ENCODE results near the gene NPL.

Gene NPL

DNA sequence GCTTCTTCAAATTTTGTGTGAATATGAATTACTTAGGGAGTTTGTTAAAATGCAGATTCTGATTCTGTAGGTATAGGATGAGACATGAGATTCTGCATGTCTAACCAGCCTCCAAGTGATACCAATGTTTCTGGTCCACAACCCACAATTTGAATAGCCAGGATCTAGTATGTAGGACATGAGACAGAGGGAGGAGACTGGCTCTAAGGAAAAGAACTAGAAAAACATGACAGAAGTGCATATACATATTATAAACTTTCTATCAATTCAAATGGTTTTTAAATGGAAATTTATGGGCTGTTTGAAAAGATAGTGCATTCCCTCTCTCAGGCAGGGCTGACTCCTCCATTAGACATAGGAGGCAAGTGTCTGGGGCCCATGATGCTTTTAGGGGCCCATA is 33.9 kb upstream of the NPL start:
- Histone ChIP-seq H3K4me1 (ENCODE audit: low read length) (no peaks in the 10 kb centered on the region), H3K9me2 (replicated peaks; ENCODE audit: insufficient read depth, low read length) (no peaks in the 10 kb centered on the region), H3K27me3 (replicated peaks; ENCODE audit: insufficient read depth, low read length) (no peaks in the 10 kb centered on the region), H3K36me3 (replicated peaks; ENCODE audit: insufficient read depth, low read length) (no peaks in the 10 kb centered on the region), H2AFZ (ENCODE audit: low read length) (no peak overlapping the region), H3K79me2 (ENCODE audit: low read length) (no peaks in the 10 kb centered on the region), H3K4me3 (ENCODE audit: low read length) (no peak overlapping the region), H3K9me3 (replicated peaks; ENCODE audit: insufficient read depth, low read length) (no peaks in the 10 kb centered on the region), H3F3A (ENCODE audit: insufficient read depth, low read length) (no peaks in the 10 kb centered on the region), H3K4me2 (ENCODE audit: low read depth, low read length) (no peak overlapping the region), H3K9ac (ENCODE audit: low read length) (no peak overlapping the region), H4K20me1 (ENCODE audit: insufficient read depth, low read length) (no peaks in the 10 kb centered on the region), H3K27ac (ENCODE audit: low read length) (no peak overlapping the region)
- TF ChIP-seq EZH2phosphoT487 (IDR thresholded peaks at IDR 0.05; ENCODE audit: low read length) (no peak), EZH2 (optimal IDR thresholded peaks at IDR 0.05; ENCODE audit: low read depth, low read length) (no peak)
- TF ChIP-seq, protein P1, sequence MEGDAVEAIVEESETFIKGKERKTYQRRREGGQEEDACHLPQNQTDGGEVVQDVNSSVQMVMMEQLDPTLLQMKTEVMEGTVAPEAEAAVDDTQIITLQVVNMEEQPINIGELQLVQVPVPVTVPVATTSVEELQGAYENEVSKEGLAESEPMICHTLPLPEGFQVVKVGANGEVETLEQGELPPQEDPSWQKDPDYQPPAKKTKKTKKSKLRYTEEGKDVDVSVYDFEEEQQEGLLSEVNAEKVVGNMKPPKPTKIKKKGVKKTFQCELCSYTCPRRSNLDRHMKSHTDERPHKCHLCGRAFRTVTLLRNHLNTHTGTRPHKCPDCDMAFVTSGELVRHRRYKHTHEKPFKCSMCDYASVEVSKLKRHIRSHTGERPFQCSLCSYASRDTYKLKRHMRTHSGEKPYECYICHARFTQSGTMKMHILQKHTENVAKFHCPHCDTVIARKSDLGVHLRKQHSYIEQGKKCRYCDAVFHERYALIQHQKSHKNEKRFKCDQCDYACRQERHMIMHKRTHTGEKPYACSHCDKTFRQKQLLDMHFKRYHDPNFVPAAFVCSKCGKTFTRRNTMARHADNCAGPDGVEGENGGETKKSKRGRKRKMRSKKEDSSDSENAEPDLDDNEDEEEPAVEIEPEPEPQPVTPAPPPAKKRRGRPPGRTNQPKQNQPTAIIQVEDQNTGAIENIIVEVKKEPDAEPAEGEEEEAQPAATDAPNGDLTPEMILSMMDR (IDR thresholded peaks at IDR 0.05; ENCODE audit: low read length): no peak
- DNase-seq: no peak

DNA sequence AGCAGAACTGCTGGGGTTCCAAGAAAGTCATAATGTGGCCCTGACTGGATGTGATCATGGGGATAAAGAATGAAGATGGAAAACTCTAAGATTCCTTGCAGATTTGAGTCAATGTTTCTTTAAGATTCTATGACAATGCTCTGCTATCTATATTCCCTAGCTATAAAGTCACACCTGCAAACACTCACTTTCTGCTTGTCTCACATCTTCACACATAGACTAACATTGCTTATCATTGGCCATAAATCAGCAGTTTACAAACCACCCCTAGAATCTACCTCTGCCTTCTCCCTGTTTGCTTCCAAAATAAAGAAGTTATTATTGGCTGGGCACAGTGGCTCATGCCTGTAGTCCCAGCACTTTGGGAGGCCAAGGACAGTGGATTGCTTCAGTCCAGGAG is 33.1 kb upstream of the NPL start:
- Histone ChIP-seq H3K4me2 (ENCODE audit: low read depth, low read length) (no peak overlapping the region), H3K9me3 (replicated peaks; ENCODE audit: insufficient read depth, low read length) (no peaks in the 10 kb centered on the region), H3K9me2 (replicated peaks; ENCODE audit: insufficient read depth, low read length) (no peaks in the 10 kb centered on the region), H3K9ac (ENCODE audit: low read length) (no peak overlapping the region), H3K4me3 (ENCODE audit: low read length) (no peak overlapping the region), H3K27ac (ENCODE audit: low read length) (no peak overlapping the region), H3K27me3 (replicated peaks; ENCODE audit: insufficient read depth, low read length) (no peaks in the 10 kb centered on the region), H3K36me3 (replicated peaks; ENCODE audit: insufficient read depth, low read length) (no peaks in the 10 kb centered on the region), H4K20me1 (ENCODE audit: insufficient read depth, low read length) (no peaks in the 10 kb centered on the region), H3K4me1 (ENCODE audit: low read length) (no peaks in the 10 kb centered on the region; the same call in 1 of the 2 replicates), H3F3A (ENCODE audit: insufficient read depth, low read length) (no peaks in the 10 kb centered on the region), H2AFZ (ENCODE audit: low read length) (no peak overlapping the region), H3K79me2 (ENCODE audit: low read length) (no peaks in the 10 kb centered on the region)
- TF ChIP-seq, protein P1 (IDR thresholded peaks at IDR 0.05; ENCODE audit: low read length): no peak
- TF ChIP-seq EZH2 (optimal IDR thresholded peaks at IDR 0.05; ENCODE audit: low read depth, low read length) (no peak), EZH2phosphoT487 (IDR thresholded peaks at IDR 0.05; ENCODE audit: low read length) (no peak)
- no peak for DNase-seq

DNA sequence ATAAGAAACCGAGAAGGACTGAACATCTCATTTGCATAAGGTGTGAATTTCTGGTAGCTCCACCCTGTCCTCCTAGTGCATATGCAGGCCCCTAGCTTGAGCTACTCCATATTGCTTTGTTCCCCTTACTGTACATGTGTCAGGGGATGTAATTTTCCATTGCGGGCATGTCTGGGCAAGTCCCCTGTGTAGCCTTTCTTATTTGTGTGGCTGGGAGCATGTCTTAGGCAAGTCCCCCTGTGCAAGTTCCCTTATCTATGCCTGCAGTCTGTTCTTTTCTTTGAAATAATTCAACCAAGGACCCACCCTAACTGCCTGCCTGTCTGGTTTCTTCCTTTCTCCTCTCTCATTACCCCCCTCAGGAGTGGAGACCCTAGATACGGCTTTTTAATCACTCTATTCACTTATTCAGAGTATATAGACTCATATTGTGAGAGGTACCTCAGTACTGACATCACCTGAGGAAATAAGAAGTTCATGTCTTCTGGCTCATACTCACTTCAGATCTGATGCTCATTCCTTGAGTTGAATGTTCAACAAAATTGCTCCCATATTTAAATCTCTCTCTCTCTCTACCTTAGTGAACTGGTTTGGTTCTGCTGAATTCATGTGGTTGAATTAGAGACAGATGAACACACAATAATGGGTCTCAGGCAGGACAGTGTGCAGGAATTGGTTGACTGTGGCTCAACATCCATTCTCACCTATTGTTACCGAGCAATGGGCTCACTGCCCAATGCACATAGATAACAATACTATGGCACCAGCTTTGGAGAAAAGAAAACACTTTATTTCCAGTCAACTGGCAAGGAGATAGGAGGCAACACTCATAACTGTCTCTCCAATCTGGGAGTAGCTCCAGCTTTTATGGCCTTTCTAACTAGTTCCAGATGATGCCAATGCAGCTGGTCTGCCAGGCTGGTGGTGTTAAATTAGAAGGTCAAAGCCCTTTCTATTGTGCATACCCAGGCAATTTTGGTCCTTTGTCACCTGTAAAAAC is 27.9 kb upstream of the NPL start:
- no peaks in the 10 kb centered on the region for H3K27me3 ChIP-seq (replicated peaks; ENCODE audit: insufficient read depth, low read length)
- H3K9me3 ChIP-seq (replicated peaks; ENCODE audit: insufficient read depth, low read length): no peaks in the 10 kb centered on the region
- no peak overlapping the region for H2AFZ ChIP-seq (ENCODE audit: low read length)
- H3K79me2 ChIP-seq (ENCODE audit: low read length): no peaks in the 10 kb centered on the region
- TF ChIP-seq EZH2 (optimal IDR thresholded peaks at IDR 0.05; ENCODE audit: low read depth, low read length) (no peak), EZH2phosphoT487 (IDR thresholded peaks at IDR 0.05; ENCODE audit: low read length) (no peak)
- TF ChIP-seq, protein P1 (IDR thresholded peaks at IDR 0.05; ENCODE audit: low read length): no peak
- H3K9ac ChIP-seq (ENCODE audit: low read length): no peak overlapping the region
- no peak overlapping the region for H3K4me3 ChIP-seq (ENCODE audit: low read length)
- no peak overlapping the region for H3K27ac ChIP-seq (ENCODE audit: low read length)
- H3K36me3 ChIP-seq (replicated peaks; ENCODE audit: insufficient read depth, low read length): no peaks in the 10 kb centered on the region
- H3K4me1 ChIP-seq (ENCODE audit: low read length): no peaks in the 10 kb centered on the region; the same call in 1 of the 2 replicates
- DNase-seq: no peak
- no peaks in the 10 kb centered on the region for H4K20me1 ChIP-seq (ENCODE audit: insufficient read depth, low read length)
- no peaks in the 10 kb centered on the region for H3K9me2 ChIP-seq (replicated peaks; ENCODE audit: insufficient read depth, low read length)
- no peaks in the 10 kb centered on the region for H3F3A ChIP-seq (ENCODE audit: insufficient read depth, low read length)
- no peak overlapping the region for H3K4me2 ChIP-seq (ENCODE audit: low read depth, low read length)

Data from MM.1S (cell line).